ENCODE data around the gene CD226. TPM values are rescaled to one million over a fixed set of nuclear protein-coding genes. Genes with fewer than 3 reads are reported as not detected.
"Not testable (repeated sequence)": the region's sequence is repeated elsewhere in the genome, so short reads cannot be mapped to it uniquely, and the experiment has no call there.

Gene CD226
- total RNA-seq, 6 donors from 2014 or later: 3.3 to 26.5 (median 5.5) TPM

DNA sequence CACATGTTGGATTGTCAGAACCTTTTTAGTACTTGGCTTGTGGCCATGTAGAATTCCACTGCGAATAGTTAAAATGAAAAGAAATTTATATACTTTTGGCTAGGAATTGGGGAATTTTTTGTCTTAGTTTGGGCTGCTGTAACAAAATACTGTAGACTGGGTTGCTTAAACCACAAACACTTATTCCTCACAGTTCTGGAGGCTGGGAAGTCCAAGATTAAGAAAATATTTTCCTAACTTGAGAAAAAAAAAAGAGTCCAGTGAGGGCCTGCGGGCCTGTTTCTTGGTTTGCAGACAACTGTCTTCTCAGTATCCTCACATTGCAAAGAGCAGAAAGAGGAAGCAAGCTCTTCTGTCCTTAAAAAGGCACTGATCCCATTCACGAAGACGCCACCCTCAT, 81.9 kb downstream of the CD226 start:
- H3K4me1 ChIP-seq: no peaks in the 10 kb centered on the region
- no peaks in the 10 kb centered on the region for H3K9me3 ChIP-seq
- no peak overlapping the region for H3K4me3 ChIP-seq
- no peak overlapping the region for H3K27ac ChIP-seq
- no peak for DNase-seq
- TF ChIP-seq EP300 (IDR thresholded peaks at IDR 0.05) (no peak), POLR2A (IDR thresholded peaks at IDR 0.05) (no peak), POLR2AphosphoS5 (IDR thresholded peaks at IDR 0.05) (no peak)
- TF ChIP-seq, protein P1, sequence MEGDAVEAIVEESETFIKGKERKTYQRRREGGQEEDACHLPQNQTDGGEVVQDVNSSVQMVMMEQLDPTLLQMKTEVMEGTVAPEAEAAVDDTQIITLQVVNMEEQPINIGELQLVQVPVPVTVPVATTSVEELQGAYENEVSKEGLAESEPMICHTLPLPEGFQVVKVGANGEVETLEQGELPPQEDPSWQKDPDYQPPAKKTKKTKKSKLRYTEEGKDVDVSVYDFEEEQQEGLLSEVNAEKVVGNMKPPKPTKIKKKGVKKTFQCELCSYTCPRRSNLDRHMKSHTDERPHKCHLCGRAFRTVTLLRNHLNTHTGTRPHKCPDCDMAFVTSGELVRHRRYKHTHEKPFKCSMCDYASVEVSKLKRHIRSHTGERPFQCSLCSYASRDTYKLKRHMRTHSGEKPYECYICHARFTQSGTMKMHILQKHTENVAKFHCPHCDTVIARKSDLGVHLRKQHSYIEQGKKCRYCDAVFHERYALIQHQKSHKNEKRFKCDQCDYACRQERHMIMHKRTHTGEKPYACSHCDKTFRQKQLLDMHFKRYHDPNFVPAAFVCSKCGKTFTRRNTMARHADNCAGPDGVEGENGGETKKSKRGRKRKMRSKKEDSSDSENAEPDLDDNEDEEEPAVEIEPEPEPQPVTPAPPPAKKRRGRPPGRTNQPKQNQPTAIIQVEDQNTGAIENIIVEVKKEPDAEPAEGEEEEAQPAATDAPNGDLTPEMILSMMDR (IDR thresholded peaks at IDR 0.05): no peak
- 53 to 54% methylated on average over 4 of the region's 4 CpGs for WGBS, 2 donors
- H3K36me3 ChIP-seq: no peaks in the 10 kb centered on the region
- no peaks in the 10 kb centered on the region for H3K27me3 ChIP-seq
- no peak for ATAC-seq (ENCODE audit: low FRiP score in 2 of 2)

DNA sequence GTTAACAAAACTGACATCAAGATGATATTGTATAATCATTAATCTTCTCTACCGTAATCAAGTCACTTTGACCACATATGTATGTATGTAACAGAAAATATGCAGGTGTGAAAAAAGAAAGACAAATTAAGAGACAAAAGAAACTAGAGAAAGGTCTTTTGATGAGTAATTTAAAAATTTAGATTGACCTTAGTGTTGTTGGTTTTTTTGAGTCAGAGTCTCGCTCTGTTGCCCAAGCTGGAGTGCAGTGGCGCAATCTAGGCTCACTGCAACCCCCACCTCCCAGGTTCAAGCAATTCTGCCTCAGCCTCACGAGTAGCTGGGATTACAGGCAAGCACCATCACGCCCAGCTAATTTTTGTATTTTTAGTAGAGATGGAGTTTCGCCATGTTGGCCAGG, 82.9 kb downstream of the CD226 start:
- not testable (repeated sequence) for H3K4me3 ChIP-seq; DNase-seq; H3K27ac ChIP-seq; ATAC-seq (ENCODE audit: low FRiP score in 2 of 2); H3K4me1 ChIP-seq; H3K27me3 ChIP-seq; H3K9me3 ChIP-seq; H3K36me3 ChIP-seq
- WGBS, 2 donors: 80 to 91% methylated on average over 6 of the region's 6 CpGs

DNA sequence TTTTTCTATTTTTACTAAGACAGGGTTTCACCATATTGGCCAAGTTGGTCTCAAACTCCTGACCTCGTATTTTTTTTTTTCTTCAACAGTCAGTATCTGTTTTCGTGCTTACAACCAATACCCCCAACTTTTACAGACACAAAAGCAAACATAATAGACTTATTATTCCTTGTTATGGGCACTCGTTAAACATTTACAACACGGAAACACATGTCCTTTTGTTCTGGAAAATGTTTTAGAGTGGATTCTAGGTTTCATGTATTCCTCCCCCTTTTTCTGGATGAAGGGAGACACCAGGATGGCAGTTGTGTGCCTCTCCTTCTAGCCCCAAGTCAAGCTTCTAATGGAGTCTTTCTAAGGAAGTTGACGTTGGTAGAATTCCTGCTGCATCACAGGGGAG, 88.8 kb downstream of the CD226 start:
- Histone ChIP-seq H3K4me3 (no peak overlapping the region), H3K27ac (no peak overlapping the region), H3K9me3 (no peaks in the 10 kb centered on the region), H3K36me3 (no peaks in the 10 kb centered on the region), H3K27me3 (no peaks in the 10 kb centered on the region), H3K4me1 (no peaks in the 10 kb centered on the region)
- WGBS, 2 donors: 87 to 96% methylated on average over 5 of the region's 5 CpGs
- TF ChIP-seq EP300 (IDR thresholded peaks at IDR 0.05) (no peak), POLR2A (IDR thresholded peaks at IDR 0.05) (no peak), POLR2AphosphoS5 (IDR thresholded peaks at IDR 0.05) (no peak)
- TF ChIP-seq, protein P1 (IDR thresholded peaks at IDR 0.05): no peak
- DNase-seq: no peak
- ATAC-seq (ENCODE audit: low FRiP score in 2 of 2): no peak

DNA sequence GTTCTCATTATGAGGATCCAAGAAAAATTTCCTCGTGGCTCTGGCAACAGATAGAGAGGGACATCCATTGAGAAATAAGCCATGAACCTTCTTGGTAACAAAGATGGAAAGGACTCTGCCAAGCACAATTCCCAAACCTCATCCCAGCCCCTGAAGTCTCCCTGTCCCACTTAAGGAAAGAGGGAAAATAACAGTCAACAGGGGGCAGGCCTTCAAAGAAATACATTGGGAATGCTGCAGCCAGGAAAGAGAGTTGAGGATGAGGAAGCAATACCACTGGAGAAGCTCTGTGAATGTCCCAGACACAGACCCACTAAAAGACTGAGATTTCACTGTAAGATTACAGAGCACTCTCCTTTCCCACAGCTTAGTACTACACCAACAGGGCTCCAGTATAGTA, 93.2 kb downstream of the CD226 start:
- Histone ChIP-seq H3K4me3 (no peak overlapping the region), H3K36me3 (no peaks in the 10 kb centered on the region), H3K27me3 (no peaks in the 10 kb centered on the region), H3K27ac (no peak overlapping the region), H3K9me3 (no peaks in the 10 kb centered on the region), H3K4me1 (no peaks in the 10 kb centered on the region)
- no peak for DNase-seq
- WGBS, 2 donors: 83 to 95% methylated on average over 1 of the region's 1 CpG
- TF ChIP-seq POLR2A (IDR thresholded peaks at IDR 0.05): no peak
- no peak for TF ChIP-seq EP300 (IDR thresholded peaks at IDR 0.05)
- TF ChIP-seq, protein P1 (IDR thresholded peaks at IDR 0.05): no peak
- no peak for TF ChIP-seq POLR2AphosphoS5 (IDR thresholded peaks at IDR 0.05)
- ATAC-seq (ENCODE audit: low FRiP score in 2 of 2): no peak

DNA sequence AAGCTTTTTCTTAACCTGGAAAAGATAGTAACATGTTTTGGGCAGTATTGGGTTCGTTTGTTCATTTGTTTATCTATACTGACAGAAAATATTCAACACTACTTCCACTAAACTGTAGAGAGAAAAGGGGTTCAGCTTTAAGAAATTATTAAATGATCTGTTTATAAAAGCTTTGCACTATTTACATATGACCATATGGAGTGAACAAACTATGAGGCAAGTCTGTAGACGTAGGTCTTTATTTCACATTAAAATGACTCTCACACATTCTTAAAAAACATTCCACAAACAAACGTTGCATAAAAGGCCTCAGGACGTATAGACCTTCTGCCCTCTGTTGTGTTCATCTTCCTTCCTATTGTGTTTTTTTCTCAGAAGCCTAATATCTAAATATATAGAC, 94.6 kb downstream of the CD226 start:
- Histone ChIP-seq H3K9me3 (no peaks in the 10 kb centered on the region), H3K4me3 (no peak overlapping the region), H3K4me1 (no peaks in the 10 kb centered on the region), H3K36me3 (no peaks in the 10 kb centered on the region), H3K27me3 (no peaks in the 10 kb centered on the region), H3K27ac (no peak overlapping the region)
- ATAC-seq (ENCODE audit: low FRiP score in 2 of 2) (no peak), DNase-seq (no peak)
- WGBS, 2 donors: 67 to 70% methylated on average over 4 of the region's 4 CpGs
- no peak for TF ChIP-seq POLR2A (IDR thresholded peaks at IDR 0.05)
- TF ChIP-seq POLR2AphosphoS5 (IDR thresholded peaks at IDR 0.05): no peak
- no peak for TF ChIP-seq EP300 (IDR thresholded peaks at IDR 0.05)
- TF ChIP-seq, protein P1 (IDR thresholded peaks at IDR 0.05): no peak
